ENCODE results near the gene NT5DC3. TPM values are rescaled to one million over a fixed set of nuclear protein-coding genes. Genes with fewer than 3 reads are reported as not detected.

NT5DC3 gene
- total RNA-seq, 3 donors from 2014 or later (not counting 1 experiment from before 2014, with no cell fraction given) = 1.1 to 2.1 (median 1.4) TPM

DNA sequence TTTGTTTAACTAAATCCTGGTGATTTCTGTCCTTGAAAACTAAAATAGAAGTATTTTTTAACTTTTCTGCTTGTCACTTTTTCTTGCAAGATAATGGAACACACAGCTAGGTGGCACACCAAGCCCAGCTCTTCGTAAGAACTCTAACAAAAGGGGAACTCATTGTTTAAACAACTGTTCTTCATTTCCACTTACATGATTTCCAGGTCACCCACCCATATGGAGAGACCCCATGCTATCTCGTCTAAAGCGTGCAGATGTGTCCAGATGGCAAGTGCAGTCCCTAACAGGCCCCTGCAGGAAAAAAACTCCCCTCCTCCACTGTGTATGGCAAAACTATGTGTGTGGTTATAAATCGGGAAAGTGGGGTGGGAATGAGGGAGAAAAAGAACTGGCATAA is 43.3 kb upstream of the NT5DC3 start:
- TF ChIP-seq, protein P1, sequence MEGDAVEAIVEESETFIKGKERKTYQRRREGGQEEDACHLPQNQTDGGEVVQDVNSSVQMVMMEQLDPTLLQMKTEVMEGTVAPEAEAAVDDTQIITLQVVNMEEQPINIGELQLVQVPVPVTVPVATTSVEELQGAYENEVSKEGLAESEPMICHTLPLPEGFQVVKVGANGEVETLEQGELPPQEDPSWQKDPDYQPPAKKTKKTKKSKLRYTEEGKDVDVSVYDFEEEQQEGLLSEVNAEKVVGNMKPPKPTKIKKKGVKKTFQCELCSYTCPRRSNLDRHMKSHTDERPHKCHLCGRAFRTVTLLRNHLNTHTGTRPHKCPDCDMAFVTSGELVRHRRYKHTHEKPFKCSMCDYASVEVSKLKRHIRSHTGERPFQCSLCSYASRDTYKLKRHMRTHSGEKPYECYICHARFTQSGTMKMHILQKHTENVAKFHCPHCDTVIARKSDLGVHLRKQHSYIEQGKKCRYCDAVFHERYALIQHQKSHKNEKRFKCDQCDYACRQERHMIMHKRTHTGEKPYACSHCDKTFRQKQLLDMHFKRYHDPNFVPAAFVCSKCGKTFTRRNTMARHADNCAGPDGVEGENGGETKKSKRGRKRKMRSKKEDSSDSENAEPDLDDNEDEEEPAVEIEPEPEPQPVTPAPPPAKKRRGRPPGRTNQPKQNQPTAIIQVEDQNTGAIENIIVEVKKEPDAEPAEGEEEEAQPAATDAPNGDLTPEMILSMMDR (IDR thresholded peaks at IDR 0.05) = no peak
- Mint-ChIP-seq H3K4me3 (no peak overlapping the region), H3K4me1 (peaks cover 0 to 5% of the 10 kb centered on the region in 2 donors), H3K27ac (no peak overlapping the region), H3K9me3 (no peaks in the 10 kb centered on the region), H3K27me3 (ENCODE audit: low read depth in 2 of 2) (no peaks in the 10 kb centered on the region), H3K36me3 (no peaks in the 10 kb centered on the region)
- H3K4me1 ChIP-seq (ENCODE audit: control insufficient read depth, insufficient read depth, low read length) = no peaks in the 10 kb centered on the region
- ATAC-seq (no peak), DNase-seq (peak in 1 of 2 donors; percentile 75)
- no peaks in the 10 kb centered on the region for H3K27me3 ChIP-seq (ENCODE audit: control insufficient read depth, insufficient read depth, low read length)
- no peaks in the 10 kb centered on the region for H3K36me3 ChIP-seq (ENCODE audit: control insufficient read depth, insufficient read depth, low read length)
- no peak overlapping the region for H3K27ac ChIP-seq (ENCODE audit: low read length)
- no peaks in the 10 kb centered on the region for H3K9me3 ChIP-seq (ENCODE audit: control insufficient read depth, insufficient read depth, low read length)
- intact Hi-C loops (cut with micrococcal nuclease) = loop anchor here (5.0 kb wide), 1 partner anchor 83 kb away; the partner anchor contains the start of gene TDG
- H3K4me3 ChIP-seq (ENCODE audit: low read length) = no peak overlapping the region
- WGBS (ENCODE audit: insufficient coverage) = 6% methylated on average over 2 of the region's 4 CpGs

DNA sequence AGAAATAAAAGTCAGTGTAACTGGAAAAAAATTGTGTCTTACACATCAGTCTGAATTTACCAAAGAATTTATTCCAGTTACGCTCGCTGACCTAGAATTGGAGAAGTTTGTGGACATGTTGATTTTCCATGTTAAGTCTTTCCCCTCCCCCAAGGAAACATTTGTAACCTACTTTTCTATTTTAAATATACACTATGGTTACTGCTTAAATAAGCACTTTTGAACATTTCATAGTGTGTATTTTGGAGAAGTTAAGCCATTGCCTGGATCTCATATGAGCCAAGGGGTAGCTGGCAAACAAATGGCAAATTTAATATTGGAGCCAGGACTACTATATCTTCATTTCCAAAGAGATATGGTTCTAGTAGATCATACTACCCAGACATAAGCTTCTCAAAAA is 42.9 kb upstream of the NT5DC3 start:
- H3K4me3 Mint-ChIP-seq = no peak overlapping the region
- Histone ChIP-seq H3K27ac (ENCODE audit: low read length) (no peak overlapping the region), H3K4me3 (ENCODE audit: low read length) (no peak overlapping the region), H3K4me1 (ENCODE audit: control insufficient read depth, insufficient read depth, low read length) (no peaks in the 10 kb centered on the region), H3K27me3 (ENCODE audit: control insufficient read depth, insufficient read depth, low read length) (no peaks in the 10 kb centered on the region), H3K9me3 (ENCODE audit: control insufficient read depth, insufficient read depth, low read length) (no peaks in the 10 kb centered on the region), H3K36me3 (ENCODE audit: control insufficient read depth, insufficient read depth, low read length) (no peaks in the 10 kb centered on the region)
- H3K27ac Mint-ChIP-seq = no peak overlapping the region
- no peaks in the 10 kb centered on the region for H3K36me3 Mint-ChIP-seq
- no peaks in the 10 kb centered on the region for H3K9me3 Mint-ChIP-seq
- no peaks in the 10 kb centered on the region for H3K27me3 Mint-ChIP-seq (ENCODE audit: low read depth in 2 of 2)
- intact Hi-C loops (cut with micrococcal nuclease) = loop anchor here (5.0 kb wide), 1 partner anchor 83 kb away; the partner anchor contains the start of gene TDG
- ATAC-seq = no peak
- TF ChIP-seq, protein P1 (IDR thresholded peaks at IDR 0.05) = no peak
- peaks cover 0 to 5% of the 10 kb centered on the region in 2 donors for H3K4me1 Mint-ChIP-seq
- no CpG with 5 or more reads among the region's 2 CpGs for WGBS (ENCODE audit: insufficient coverage)
- DNase-seq = no peak

DNA sequence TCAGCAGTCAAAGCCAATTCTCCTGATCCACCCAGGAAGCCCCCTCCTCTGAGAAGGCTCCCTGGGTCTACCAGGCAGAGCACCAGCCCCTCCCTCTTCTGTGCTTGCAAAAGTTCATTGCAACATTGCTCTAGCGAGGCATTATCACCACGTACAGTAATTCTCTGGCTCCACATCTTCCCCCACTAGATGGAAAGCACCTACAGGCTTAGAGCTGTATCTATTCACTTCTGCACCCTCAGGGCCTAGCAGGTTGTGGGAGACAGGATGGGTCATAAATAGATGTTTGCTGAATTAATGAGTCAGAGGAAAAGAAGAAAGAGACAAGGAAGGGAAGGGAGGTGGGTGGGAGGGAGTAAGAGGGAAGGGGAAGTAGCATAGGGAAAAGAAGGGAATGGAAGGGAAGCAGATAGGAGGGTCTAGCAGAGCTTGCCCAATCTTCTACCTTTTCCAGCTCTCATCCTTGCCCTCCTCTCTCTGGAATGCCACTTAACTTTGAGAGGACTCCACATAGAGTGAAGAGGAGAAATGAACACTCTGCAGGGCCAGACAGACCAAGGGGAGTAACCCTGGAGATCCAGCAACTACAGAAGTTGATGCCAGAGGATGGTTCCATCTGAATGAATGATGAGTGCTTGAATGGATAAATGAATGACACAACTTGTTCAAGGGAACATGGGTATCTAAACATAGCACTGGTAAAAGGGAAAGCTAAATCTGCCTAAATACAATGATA is 42.0 kb upstream of the NT5DC3 start:
- H3K27ac Mint-ChIP-seq = no peak overlapping the region
- intact Hi-C loops (cut with micrococcal nuclease) = loop anchor here (5.0 kb wide), 1 partner anchor 84 kb away; the partner anchor contains the start of gene TDG
- H3K36me3 Mint-ChIP-seq = no peaks in the 10 kb centered on the region

More for the DNA sequence above, 42.0 kb upstream of the NT5DC3 start:
- Mint-ChIP-seq H3K4me1 (peaks cover 2 to 5% of the 10 kb centered on the region in 2 donors), H3K27me3 (ENCODE audit: low read depth in 2 of 2) (no peaks in the 10 kb centered on the region), H3K4me3 (no peak overlapping the region), H3K9me3 (no peaks in the 10 kb centered on the region)
- Histone ChIP-seq H3K9me3 (ENCODE audit: control insufficient read depth, insufficient read depth, low read length) (no peaks in the 10 kb centered on the region), H3K4me1 (ENCODE audit: control insufficient read depth, insufficient read depth, low read length) (peaks cover 1% of the 10 kb centered on the region), H3K4me3 (ENCODE audit: low read length) (no peak overlapping the region), H3K36me3 (ENCODE audit: control insufficient read depth, insufficient read depth, low read length) (no peaks in the 10 kb centered on the region), H3K27ac (ENCODE audit: low read length) (no peak overlapping the region), H3K27me3 (ENCODE audit: control insufficient read depth, insufficient read depth, low read length) (no peaks in the 10 kb centered on the region)
- ATAC-seq (no peak), DNase-seq (no peak)
- WGBS (ENCODE audit: insufficient coverage) = 53% methylated on average over 2 of the region's 2 CpGs
- TF ChIP-seq, protein P1 (IDR thresholded peaks at IDR 0.05) = no peak
